HG03342 (cell line): Measurements from ENCODE around the gene CLCN7.

Experiments used
- ATAC-seq: cut with Tn5 transposase; IDR thresholded peaks from one replicate; pipeline ENCODE4 v1.9.1; 2021; ENCODE audit warnings: mild to moderate bottlenecking, moderate library complexity; ENCODE audit not compliant: unreplicated experiment

The CLCN7 gene

GRCh38 chr16:1502092-1503004 lies 27.5 kb upstream of the CLCN7 start:
- no peak for ATAC-seq

- no peak for ATAC-seq
These were observed 26.8 kb upstream of the CLCN7 start for GRCh38 chr16:1501630-1502029.

- ATAC-seq = no peak
These were observed 25.8 kb upstream of the CLCN7 start for GRCh38 chr16:1500465-1501150.

- ATAC-seq = no peak
These were observed 25.1 kb upstream of the CLCN7 start for GRCh38 chr16:1499756-1500464.

GRCh38 chr16:1498899-1499676 lies 24.3 kb upstream of the CLCN7 start:
- no peak for ATAC-seq

GRCh38 chr16:1497014-1497598 lies 22.3 kb upstream of the CLCN7 start:
- ATAC-seq = no peak

- no peak for ATAC-seq
These were observed 21.6 kb upstream of the CLCN7 start for GRCh38 chr16:1496464-1496863.

GRCh38 chr16:1495889-1496262 lies 21.0 kb upstream of the CLCN7 start:
- no peak for ATAC-seq

GRCh38 chr16:1495211-1495888 lies 20.5 kb upstream of the CLCN7 start:
- ATAC-seq = no peak

GRCh38 chr16:1494711-1495110 lies 19.9 kb upstream of the CLCN7 start:
- ATAC-seq = no peak

- ATAC-seq = no peak
These were observed 19.4 kb upstream of the CLCN7 start for GRCh38 chr16:1494129-1494640.

GRCh38 chr16:1493746-1494094 lies 18.9 kb upstream of the CLCN7 start:
- ATAC-seq = no peak

GRCh38 chr16:1492923-1493745 lies 18.3 kb upstream of the CLCN7 start, which contains the start of gene TELO2:
Gene TELO2, plus strand, starts transcription at chr16:1493360. Its CDS starts 922 bp downstream, at chr16:1494282.
- peak; percentile 68 for ATAC-seq

- no peak for ATAC-seq
These were observed 17.5 kb upstream of the CLCN7 start for GRCh38 chr16:1492082-1492922.

- ATAC-seq = no peak
These were observed 16.5 kb upstream of the CLCN7 start for GRCh38 chr16:1491327-1491726.

GRCh38 chr16:1489077-1489476 lies 14.2 kb upstream of the CLCN7 start:
- ATAC-seq = no peak

- ATAC-seq = no peak
These were observed 13.8 kb upstream of the CLCN7 start, which contains the start of gene PTX4 for GRCh38 chr16:1488619-1489018. Gene PTX4, minus strand, starts transcription at chr16:1488944. Its CDS starts 35 bp downstream, at chr16:1488909.
